ENCODE measurements around the gene ZBTB49.

ZBTB49 gene

DNA sequence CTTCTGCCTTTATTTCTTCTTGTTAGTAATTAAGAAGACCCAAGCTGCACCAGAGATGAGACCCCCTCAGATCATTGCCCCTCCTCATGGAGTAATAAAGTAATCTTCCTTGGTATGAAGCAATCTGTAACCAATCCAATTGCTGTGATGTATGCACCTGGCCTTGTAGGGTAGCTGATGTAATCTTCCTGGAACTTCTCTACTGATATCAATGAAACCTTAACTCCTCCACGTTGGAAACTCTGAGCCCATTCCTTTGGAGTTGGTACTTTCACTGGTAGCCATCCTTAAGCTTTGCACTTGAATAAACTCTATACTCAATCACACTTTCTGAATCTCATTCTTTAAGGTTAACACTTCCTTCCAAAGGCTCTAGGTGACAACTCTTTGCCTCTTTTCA, 65.3 kb downstream of the ZBTB49 start:
- in situ Hi-C loops (cut with MboI; ENCODE audit: low sequenced_read_pairs): no loop called here

DNA sequence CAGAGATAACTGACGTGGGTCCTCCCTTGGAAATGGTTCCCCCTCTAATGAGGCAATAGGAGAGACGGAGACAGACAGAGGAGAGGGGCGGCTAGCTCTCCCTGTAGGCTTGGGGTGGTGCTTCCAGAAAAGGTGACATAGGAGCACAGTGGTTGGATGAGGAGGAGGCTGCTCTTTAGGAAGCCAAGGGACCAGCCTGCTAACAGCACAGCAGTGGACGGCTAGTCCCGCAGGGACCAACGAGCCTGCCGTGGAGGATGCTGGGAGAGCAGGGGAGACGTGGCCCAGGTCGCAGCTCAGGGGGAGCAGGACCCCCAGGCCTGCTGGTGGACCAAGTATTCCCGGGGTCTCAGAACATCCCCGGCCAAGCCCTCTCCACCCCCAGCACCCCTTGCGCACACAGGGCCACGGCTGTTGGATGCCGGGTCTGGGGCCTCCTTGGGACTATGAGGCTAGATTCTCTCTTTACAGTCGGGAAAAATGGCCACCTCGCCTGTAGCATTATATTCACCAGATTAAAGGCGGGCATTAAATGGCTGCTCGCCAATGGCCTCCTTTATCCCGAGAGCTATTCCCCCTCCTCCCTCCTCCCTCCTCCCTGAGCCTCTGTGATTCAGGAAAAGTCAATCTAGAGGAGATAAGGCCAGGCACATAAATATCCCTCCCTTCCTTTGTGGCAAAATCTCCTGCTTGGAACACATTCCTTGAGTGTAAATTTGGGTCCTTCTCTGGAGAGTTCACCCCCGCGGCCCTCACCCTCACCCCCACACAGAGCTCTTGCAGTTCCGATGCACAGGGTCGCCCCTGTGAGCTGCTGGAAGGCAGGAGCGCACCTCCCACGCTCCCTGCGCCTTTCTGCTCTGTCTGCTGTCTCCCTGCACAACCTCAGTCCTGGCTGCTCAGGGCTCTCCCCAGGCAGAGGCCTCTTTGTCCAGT, 66.3 kb downstream of the ZBTB49 start:
- in situ Hi-C loops (cut with MboI; ENCODE audit: low sequenced_read_pairs): no loop called here

DNA sequence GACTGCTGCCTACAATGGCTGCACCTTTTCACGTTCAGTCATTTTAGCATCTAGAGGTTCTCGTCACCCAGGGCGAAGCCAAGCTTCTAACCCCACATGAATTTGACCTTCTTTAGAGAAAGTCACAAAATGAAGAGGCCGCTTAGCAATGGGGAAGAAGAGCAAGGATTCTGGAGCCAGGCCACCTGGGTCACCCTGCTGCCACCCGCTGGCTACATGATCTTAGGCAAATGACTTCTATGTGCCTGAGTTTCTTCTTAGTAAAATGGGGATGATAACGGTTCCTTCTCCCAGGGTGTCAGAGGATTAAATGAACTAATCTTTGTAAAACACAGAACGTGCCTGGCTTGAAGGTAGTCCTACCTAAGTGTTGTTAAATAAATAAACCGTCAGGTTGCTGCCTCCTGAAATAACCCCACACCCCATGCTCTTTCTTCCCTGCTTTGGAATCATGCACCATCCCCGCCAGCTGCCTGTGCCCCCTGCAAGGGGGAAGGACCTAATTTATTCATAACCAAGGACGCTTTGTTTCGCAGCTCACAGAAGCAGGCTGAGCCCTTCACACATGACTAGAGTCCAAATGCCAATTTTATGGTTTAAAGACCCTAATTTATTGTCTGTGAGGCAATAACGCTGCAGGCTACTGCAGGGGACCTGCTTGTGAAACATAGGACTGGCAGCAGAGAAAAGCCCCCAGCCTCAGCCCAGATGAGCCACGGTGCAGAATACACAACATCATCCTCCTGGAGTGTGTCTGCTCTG, 68.2 kb downstream of the ZBTB49 start:
- in situ Hi-C loops (cut with MboI; ENCODE audit: low sequenced_read_pairs): no loop called here

DNA sequence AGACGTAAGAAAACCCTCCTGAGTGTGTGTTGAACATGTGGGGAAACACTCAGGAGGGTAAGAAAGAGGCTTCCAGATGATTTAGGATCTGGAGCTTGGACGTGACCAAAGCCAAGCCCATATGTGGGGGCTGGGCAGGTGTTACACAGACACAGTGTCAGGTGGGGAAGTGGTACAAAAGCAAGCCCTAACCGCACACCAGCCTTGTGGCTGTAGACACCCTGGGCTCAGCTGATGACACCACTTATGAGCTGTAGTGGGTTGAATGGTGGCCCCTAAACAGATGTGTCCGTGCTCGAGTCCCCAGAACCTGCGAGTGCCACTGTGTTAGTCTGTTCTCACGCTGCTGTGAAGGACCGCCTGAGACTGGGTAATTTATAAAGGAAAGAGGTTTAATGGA, 71.8 kb downstream of the ZBTB49 start:
- in situ Hi-C loops (cut with MboI; ENCODE audit: low sequenced_read_pairs): no loop called here

DNA sequence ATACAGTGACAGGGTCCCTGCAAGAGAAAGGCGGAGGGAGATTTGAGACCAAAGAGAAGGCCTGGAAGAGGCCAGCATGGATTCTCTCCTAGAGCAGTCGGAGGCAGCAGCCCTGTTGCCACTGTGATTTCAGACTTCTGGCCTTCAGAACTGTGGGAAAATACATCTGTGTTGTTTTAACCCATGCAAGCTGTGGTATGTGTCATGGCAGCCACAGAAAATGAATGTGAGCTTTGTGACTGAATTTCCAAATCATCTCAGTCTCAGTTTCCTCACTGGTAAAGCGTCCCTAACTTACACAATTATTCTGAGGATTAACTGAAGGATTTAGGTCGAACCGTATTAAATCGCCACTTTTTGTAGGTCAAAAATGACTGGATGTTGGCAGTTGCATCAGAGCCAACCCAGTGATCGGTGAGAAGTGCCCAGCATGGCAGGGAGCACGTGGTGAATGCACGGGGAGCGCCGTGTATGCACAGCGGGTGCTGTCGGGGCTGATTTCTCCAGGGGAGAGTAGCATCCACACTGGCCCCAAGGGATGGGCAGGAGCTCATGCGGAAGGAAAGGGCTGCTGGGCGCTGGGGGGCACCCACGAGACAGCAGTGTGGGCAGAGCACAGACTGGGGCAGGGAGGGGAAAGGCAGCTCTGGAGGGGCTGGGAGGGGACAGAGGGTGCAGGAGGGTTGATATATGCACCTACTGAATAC, 73.1 kb downstream of the ZBTB49 start:
- in situ Hi-C loops (cut with MboI; ENCODE audit: low sequenced_read_pairs): no loop called here

DNA sequence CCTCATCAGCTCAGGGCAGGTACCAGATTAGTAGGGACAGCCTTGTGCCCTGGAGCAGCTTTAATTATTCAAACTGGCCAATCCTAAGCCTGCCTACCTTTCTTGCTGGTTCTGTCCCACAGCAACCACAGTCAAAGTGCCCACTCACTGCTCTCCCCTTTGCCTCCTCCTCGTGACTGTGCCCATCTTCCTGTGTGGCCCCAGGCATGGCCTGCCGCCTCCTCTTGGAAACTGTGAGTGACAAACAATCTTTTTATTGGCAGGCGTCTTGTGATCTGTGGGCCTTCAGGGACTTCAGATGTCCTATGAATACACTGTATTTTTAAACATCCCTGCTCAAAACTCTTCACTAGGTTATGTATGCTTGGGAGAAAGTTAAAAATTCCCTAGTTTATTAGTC, 74.0 kb downstream of the ZBTB49 start:
- in situ Hi-C loops (cut with MboI; ENCODE audit: low sequenced_read_pairs): no loop called here

DNA sequence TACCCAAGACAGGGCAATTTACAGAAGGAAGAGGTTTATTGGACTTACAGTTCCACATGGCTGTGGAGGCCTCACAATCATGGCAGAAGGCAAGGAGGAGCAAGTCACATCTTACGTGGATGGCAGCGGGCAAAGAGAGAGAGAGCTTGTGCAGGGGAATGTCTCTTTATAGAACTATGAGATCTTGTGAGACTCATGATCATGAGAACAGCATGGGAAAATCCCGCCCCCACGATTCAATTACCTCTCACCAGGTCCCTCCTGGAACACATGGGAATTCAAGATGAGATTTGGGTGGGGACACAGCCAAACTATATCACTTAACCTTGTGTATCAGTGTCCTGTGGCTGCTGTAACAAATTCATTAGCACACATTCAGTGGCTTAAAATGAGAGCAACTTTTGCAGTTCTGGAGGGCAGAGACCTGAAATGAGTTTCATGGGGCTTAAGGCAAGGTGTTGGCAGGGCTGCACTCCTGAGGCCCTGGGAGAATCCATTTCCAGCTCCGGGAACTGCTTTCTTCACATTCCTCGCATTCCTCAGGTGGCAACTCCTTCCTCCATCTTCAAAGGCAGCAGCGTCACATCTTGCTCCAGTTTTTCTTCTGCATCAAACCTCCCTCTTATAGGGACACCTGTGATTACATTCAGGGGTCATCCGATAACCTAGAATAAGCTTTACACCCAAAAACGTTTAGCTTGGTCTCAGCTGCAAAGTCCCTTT, 74.6 kb downstream of the ZBTB49 start:
- in situ Hi-C loops (cut with MboI; ENCODE audit: low sequenced_read_pairs): no loop called here

DNA sequence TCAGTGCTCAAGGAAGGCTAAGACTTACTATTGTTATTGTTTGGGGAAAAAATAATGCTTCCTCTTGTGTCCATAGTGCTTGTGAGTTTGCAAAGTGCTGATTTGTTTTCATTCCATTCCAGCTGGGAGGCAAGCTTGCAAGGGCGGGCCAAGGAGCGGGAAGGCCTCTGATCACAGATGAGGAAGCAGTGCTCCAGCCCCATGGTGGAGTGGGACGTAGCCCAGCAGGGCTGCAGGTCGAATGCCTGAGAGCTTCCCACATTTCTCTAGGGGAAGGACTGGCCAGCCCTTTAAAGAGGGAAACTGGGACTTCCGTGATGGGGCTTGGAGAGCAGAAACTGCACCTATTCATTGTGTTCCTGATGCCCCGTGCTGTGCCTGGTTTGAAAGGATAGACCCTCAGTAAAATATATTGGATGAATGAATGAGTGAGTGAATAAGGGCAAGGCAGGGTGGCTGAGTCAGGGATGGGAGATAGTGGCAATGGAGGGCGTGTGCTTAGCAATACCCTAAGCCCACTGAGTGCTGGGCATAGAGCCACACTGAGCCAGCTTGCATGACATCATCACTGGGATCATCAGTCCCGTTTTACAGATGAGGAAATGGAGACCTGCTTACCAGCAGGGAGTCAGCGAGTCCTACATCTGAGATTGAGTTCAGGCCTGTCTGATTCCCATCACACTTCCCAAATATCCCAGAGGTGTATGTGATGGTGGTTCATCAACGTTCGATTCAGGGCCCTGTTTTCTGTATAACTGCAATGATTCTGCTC, 78.9 kb downstream of the ZBTB49 start:
- in situ Hi-C loops (cut with MboI; ENCODE audit: low sequenced_read_pairs): no loop called here
